MM.1S (cell line): Measurements from ENCODE around the gene SLC27A2.

Experiments
- CTCF ChIP-seq: fragments of 300-600 bp; sonication (generic); IDR thresholded peaks from 2 replicates; pipeline ENCODE4 v1.5.1; 2016; ENCODE audit warnings: antibody characterized with exemption, low read length, mixed read lengths
- EZH2 ChIP-seq: fragments of 300-600 bp; sonication (generic); optimal IDR thresholded peaks from 2 replicates; pipeline ENCODE3; 2017; ENCODE audit warnings: low read depth, mild to moderate bottlenecking, antibody characterized with exemption, low read length, mixed read lengths
- EZH2phosphoT487 ChIP-seq: fragments of 300-600 bp; sonication (generic); IDR thresholded peaks from 2 replicates; pipeline ENCODE4 v1.6.1; 2018; ENCODE audit warnings: antibody characterized with exemption, low read length

- TF ChIP-seq CTCF (no peak), EZH2phosphoT487 (no peak), EZH2 (no peak)
Observed at GRCh38 chr15:50137893-50138292, 44.1 kb upstream of the SLC27A2 start.
